ENCODE results near the gene GOLGA3.

The GOLGA3 gene

DNA sequence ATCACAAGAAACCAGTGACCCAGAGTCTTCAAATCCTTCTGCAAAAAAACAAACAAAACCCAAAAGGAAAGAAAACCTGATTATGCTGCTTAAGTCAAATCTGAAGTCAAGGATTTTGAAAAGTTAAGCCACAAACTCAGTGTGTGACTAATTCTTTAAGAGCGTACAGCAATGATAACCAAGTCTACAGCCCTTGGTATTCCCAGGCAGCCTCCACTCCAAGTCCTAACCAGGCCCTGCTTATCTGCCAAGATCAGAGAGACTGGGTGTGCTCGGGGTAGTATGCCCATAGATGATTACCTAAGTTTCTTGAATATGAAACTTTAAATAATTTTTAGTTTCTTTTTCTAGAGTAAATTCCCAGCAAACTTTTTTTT lies 104.9 kb downstream of the GOLGA3 start:
- no peaks in the 10 kb centered on the region for H3K9me3 ChIP-seq (ENCODE audit: insufficient read depth, low read depth, low read length)
- no peak overlapping the region for H3K4me2 ChIP-seq (ENCODE audit: low read depth, low read length, poor library complexity, severe bottlenecking)
- H3K27me3 ChIP-seq (ENCODE audit: insufficient read depth, low read length, poor library complexity, severe bottlenecking), result no peaks in the 10 kb centered on the region
- H2AFZ ChIP-seq (ENCODE audit: low read length), result no peak overlapping the region
- H3K9me2 ChIP-seq (replicated peaks; ENCODE audit: low read depth, low read length), result no peaks in the 10 kb centered on the region
- H3K9ac ChIP-seq (ENCODE audit: low read depth, low read length, poor library complexity, severe bottlenecking), result no peak overlapping the region
- H3F3A ChIP-seq (ENCODE audit: low read depth), result no peaks in the 10 kb centered on the region
- TF ChIP-seq, protein P1, sequence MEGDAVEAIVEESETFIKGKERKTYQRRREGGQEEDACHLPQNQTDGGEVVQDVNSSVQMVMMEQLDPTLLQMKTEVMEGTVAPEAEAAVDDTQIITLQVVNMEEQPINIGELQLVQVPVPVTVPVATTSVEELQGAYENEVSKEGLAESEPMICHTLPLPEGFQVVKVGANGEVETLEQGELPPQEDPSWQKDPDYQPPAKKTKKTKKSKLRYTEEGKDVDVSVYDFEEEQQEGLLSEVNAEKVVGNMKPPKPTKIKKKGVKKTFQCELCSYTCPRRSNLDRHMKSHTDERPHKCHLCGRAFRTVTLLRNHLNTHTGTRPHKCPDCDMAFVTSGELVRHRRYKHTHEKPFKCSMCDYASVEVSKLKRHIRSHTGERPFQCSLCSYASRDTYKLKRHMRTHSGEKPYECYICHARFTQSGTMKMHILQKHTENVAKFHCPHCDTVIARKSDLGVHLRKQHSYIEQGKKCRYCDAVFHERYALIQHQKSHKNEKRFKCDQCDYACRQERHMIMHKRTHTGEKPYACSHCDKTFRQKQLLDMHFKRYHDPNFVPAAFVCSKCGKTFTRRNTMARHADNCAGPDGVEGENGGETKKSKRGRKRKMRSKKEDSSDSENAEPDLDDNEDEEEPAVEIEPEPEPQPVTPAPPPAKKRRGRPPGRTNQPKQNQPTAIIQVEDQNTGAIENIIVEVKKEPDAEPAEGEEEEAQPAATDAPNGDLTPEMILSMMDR (conservative IDR thresholded peaks at IDR 0.05; ENCODE audit: low read length), result no peak
- TF ChIP-seq EZH2phosphoT487 (IDR thresholded peaks at IDR 0.05; ENCODE audit: borderline replicate concordance), result no peak
- no peaks in the 10 kb centered on the region for H4K20me1 ChIP-seq (ENCODE audit: insufficient read depth, low read length, poor library complexity, severe bottlenecking)
- no peak overlapping the region for H3K4me3 ChIP-seq (ENCODE audit: low read length, poor library complexity, severe bottlenecking)
- peaks cover 78% of the 10 kb centered on the region; the same call in 1 of the 2 replicates for H3K36me3 ChIP-seq (ENCODE audit: insufficient read depth, low read length)
- no peaks in the 10 kb centered on the region for H3K79me2 ChIP-seq (ENCODE audit: insufficient read depth, low read length)
- no peaks in the 10 kb centered on the region for H3K4me1 ChIP-seq (ENCODE audit: insufficient read depth, low read length, poor library complexity, severe bottlenecking)

DNA sequence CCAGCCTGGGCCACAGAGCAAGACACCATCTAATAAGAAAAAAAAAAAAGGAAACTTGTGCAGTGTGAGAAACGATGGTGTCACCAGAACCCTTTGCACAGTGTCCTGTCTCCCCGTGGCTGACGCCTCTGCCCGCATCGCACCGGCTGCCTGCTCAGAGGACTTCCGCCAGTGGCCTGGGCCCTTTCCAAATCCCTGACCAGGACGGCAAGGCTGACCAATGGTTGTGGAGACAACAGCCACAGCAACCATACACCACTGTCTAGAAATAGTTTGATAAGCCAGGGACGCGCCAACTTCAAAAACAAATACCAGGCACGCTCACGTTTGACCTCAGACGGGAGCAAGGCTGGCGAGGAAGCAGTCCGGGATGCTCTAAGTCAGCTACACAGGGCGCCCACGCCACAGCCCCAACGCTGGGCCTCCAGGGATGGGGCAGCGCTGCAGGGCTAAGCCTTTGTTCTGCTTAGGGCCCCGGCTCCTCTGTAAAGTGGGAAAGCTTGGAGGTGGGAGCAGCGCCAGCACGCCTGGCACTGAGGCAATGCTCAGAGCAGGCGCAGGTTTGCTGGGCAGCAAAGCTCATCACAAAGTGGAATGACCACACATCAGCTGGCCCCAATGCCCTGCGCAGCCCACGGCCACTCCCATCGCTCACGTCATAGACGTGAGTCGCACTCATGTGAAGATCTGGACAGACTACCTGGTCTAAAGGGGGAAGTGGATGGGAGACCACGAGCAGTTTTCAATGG lies 105.5 kb downstream of the GOLGA3 start:
- Histone ChIP-seq H3F3A (ENCODE audit: low read depth) (no peaks in the 10 kb centered on the region), H3K9me3 (ENCODE audit: insufficient read depth, low read depth, low read length) (no peaks in the 10 kb centered on the region), H2AFZ (ENCODE audit: low read length) (no peak overlapping the region), H3K4me3 (ENCODE audit: low read length, poor library complexity, severe bottlenecking) (no peak overlapping the region), H3K27me3 (ENCODE audit: insufficient read depth, low read length, poor library complexity, severe bottlenecking) (no peaks in the 10 kb centered on the region), H3K79me2 (ENCODE audit: insufficient read depth, low read length) (no peaks in the 10 kb centered on the region), H3K4me1 (ENCODE audit: insufficient read depth, low read length, poor library complexity, severe bottlenecking) (no peaks in the 10 kb centered on the region), H3K9ac (ENCODE audit: low read depth, low read length, poor library complexity, severe bottlenecking) (no peak overlapping the region), H4K20me1 (ENCODE audit: insufficient read depth, low read length, poor library complexity, severe bottlenecking) (no peaks in the 10 kb centered on the region), H3K4me2 (ENCODE audit: low read depth, low read length, poor library complexity, severe bottlenecking) (no peak overlapping the region), H3K9me2 (replicated peaks; ENCODE audit: low read depth, low read length) (no peaks in the 10 kb centered on the region), H3K36me3 (ENCODE audit: insufficient read depth, low read length) (peaks cover 81% of the 10 kb centered on the region; the same call in 1 of the 2 replicates)
- TF ChIP-seq EZH2phosphoT487 (IDR thresholded peaks at IDR 0.05; ENCODE audit: borderline replicate concordance), result no peak
- TF ChIP-seq, protein P1 (conservative IDR thresholded peaks at IDR 0.05; ENCODE audit: low read length), result no peak

DNA sequence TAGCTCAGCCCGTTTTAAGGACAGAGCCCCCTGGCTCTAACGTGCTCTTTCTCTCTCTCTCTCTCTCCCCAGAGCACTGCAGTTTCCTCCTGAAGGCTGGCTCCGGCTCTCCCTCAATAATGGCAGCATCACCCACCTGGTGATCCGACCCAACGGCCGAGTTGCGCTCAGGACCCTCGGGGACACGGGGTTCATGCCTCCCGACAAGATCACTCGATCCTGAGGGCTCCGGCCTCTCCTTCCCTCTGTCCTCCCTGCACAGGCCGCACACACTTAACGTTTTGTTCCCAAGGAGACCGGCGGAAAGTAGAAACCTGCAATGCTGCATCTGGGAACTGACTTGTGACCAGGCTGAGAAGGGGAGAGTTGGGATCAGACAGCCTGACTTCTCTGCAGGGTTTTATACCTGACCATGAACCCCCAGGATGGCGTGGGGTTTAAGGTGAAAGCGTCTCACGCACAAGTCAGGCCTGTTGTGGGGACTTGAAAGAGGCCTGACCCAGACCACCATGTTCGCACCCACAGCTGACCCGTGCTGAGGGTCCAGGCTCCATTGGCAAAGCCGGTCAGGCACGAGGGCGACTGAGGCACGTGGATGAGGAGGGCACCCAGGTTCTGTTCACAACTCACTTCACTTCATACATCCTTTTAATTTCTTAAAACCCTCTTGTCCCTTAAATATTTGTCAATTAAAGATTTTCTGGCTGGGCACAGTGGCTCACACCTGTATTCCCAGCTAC lies 107.9 kb downstream of the GOLGA3 start:
- Histone ChIP-seq H3K9ac (ENCODE audit: low read depth, low read length, poor library complexity, severe bottlenecking) (no peak overlapping the region), H3K27me3 (ENCODE audit: insufficient read depth, low read length, poor library complexity, severe bottlenecking) (no peaks in the 10 kb centered on the region), H3K9me2 (replicated peaks; ENCODE audit: low read depth, low read length) (no peaks in the 10 kb centered on the region), H4K20me1 (ENCODE audit: insufficient read depth, low read length, poor library complexity, severe bottlenecking) (peaks cover 3% of the 10 kb centered on the region), H2AFZ (ENCODE audit: low read length) (no peak overlapping the region), H3K9me3 (ENCODE audit: insufficient read depth, low read depth, low read length) (no peaks in the 10 kb centered on the region), H3F3A (ENCODE audit: low read depth) (no peaks in the 10 kb centered on the region), H3K36me3 (ENCODE audit: insufficient read depth, low read length) (peaks cover 69% of the 10 kb centered on the region; the same call in 1 of the 2 replicates), H3K79me2 (ENCODE audit: insufficient read depth, low read length) (no peaks in the 10 kb centered on the region), H3K4me3 (ENCODE audit: low read length, poor library complexity, severe bottlenecking) (no peak overlapping the region), H3K4me1 (ENCODE audit: insufficient read depth, low read length, poor library complexity, severe bottlenecking) (no peaks in the 10 kb centered on the region), H3K4me2 (ENCODE audit: low read depth, low read length, poor library complexity, severe bottlenecking) (no peak overlapping the region)
- no peak for TF ChIP-seq EZH2phosphoT487 (IDR thresholded peaks at IDR 0.05; ENCODE audit: borderline replicate concordance)
- TF ChIP-seq, protein P1 (conservative IDR thresholded peaks at IDR 0.05; ENCODE audit: low read length), result no peak

Data from Loucy (cell line).